ENCODE results near the gene ZNF664.

Gene ZNF664

GRCh38 chr12:123986374-123986965, 13.5 kb downstream of the ZNF664 start:
- no peak overlapping the region for H3K27ac ChIP-seq
- no peak for DNase-seq (ENCODE audit: low spot score)
- ChIA-PET CTCF (no interaction called here), POLR2A (ENCODE audit: low non-redundant PET) (no interaction called here)
- TF ChIP-seq, protein P1, sequence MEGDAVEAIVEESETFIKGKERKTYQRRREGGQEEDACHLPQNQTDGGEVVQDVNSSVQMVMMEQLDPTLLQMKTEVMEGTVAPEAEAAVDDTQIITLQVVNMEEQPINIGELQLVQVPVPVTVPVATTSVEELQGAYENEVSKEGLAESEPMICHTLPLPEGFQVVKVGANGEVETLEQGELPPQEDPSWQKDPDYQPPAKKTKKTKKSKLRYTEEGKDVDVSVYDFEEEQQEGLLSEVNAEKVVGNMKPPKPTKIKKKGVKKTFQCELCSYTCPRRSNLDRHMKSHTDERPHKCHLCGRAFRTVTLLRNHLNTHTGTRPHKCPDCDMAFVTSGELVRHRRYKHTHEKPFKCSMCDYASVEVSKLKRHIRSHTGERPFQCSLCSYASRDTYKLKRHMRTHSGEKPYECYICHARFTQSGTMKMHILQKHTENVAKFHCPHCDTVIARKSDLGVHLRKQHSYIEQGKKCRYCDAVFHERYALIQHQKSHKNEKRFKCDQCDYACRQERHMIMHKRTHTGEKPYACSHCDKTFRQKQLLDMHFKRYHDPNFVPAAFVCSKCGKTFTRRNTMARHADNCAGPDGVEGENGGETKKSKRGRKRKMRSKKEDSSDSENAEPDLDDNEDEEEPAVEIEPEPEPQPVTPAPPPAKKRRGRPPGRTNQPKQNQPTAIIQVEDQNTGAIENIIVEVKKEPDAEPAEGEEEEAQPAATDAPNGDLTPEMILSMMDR (conservative IDR thresholded peaks at IDR 0.05; ENCODE audit: low read depth): no peak

DNA sequence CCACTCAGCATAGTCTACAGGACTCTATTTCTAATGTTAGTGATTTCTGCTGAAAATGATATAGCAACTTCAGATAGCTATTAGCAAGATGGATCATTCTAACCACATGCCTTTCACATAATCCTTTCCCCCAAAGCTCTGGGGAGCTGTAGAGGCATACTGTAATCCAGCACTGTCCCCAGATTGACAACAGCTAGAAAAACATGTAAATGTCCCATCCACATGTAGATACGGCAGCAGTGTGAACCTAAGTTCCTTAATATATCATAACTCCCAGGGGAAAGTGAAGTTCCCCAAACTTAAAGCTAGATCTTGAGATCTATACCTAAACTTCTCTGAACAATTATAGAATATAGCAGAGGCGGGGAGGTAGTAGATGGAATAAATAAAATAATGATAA, 14.0 kb downstream of the ZNF664 start:
- ChIA-PET CTCF (interaction anchor here (0.6 kb wide), 1 partner anchor 52 kb away, joined by 5 read pairs; no protein-coding TSS in a partner anchor), POLR2A (ENCODE audit: low non-redundant PET) (no interaction called here)
- DNase-seq (ENCODE audit: low spot score): no peak
- TF ChIP-seq, protein P1 (conservative IDR thresholded peaks at IDR 0.05; ENCODE audit: low read depth): no peak
- H3K27ac ChIP-seq: no peak overlapping the region

- ChIA-PET POLR2A (ENCODE audit: low non-redundant PET) (no interaction called here), CTCF (no interaction called here)
- H3K27ac ChIP-seq: no peak overlapping the region
- TF ChIP-seq, protein P1 (conservative IDR thresholded peaks at IDR 0.05; ENCODE audit: low read depth): no peak
- no peak for DNase-seq (ENCODE audit: low spot score)
These were observed 16.2 kb downstream of the ZNF664 start for GRCh38 chr12:123989168-123989567.

- ChIA-PET POLR2A (ENCODE audit: low non-redundant PET) (no interaction called here), CTCF (no interaction called here)
- no peak for DNase-seq (ENCODE audit: low spot score)
- TF ChIP-seq, protein P1 (conservative IDR thresholded peaks at IDR 0.05; ENCODE audit: low read depth): no peak
- no peak overlapping the region for H3K27ac ChIP-seq
These were observed 16.7 kb downstream of the ZNF664 start for GRCh38 chr12:123989753-123990152.

- TF ChIP-seq, protein P1 (conservative IDR thresholded peaks at IDR 0.05; ENCODE audit: low read depth): no peak
- no peak for DNase-seq (ENCODE audit: low spot score)
- ChIA-PET POLR2A (ENCODE audit: low non-redundant PET) (no interaction called here), CTCF (interaction anchor here (0.6 to 0.7 kb wide), 2 partner anchors 85 to 1196 kb away, joined by 3 read pairs; no protein-coding TSS in a partner anchor)
- no peak overlapping the region for H3K27ac ChIP-seq
These were observed 17.5 kb downstream of the ZNF664 start for GRCh38 chr12:123990511-123990910.

DNA sequence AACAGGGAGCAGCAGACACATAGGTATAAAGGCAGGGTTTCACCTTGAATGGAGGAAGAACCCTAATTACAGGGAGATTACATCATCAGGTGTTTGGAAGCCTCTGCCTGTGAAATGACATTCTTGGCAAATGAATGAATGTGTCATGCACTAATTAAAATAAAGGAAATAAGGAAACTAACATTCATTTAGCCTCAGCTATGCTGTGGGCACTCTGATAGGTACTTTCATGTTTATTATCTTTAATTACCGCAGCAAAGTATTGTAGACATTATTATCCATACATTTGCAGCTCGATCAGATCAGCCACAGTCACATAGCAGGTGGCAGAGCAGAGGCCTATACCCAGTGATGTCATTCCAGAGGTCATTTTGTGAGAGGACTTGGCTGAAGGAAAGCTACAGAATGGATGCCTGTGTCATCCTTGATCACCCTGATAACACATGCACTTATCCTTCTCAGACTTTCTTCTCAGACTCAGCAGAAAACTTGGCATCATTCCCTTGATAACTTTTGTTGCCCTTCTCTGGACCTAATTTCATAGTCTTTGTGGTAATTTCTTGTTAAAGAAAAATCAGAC, 18.4 kb downstream of the ZNF664 start:
- DNase-seq (ENCODE audit: low spot score): no peak
- TF ChIP-seq, protein P1 (conservative IDR thresholded peaks at IDR 0.05; ENCODE audit: low read depth): no peak
- POLR2A ChIA-PET (ENCODE audit: low non-redundant PET): interaction anchor here (0.7 kb wide), 1 partner anchor 751 kb away, joined by 3 read pairs; no protein-coding TSS in a partner anchor
- CTCF ChIA-PET: interaction anchor here (0.6 kb wide), 1 partner anchor 12 kb away, joined by 3 read pairs; no protein-coding TSS in a partner anchor
- H3K27ac ChIP-seq: no peak overlapping the region

All from RWPE1 (cell line).